BJ (cell line): ENCODE measurements around the gene SUMO4. TPM values are rescaled to one million over a fixed set of nuclear protein-coding genes. Genes with fewer than 3 reads are reported as not detected.

ENCODE experiments used
- CTCF ChIA-PET: fragments of 350-600 bp; formaldehyde crosslinking; extraction: SDS; loops from one replicate; lab custom pipeline; 2021; ENCODE audit warnings: antibody characterized with exemption, inconsistent platforms; lab: Yijun Ruan, JAX
- POLR2A ChIA-PET: fragments of 300-600 bp; sonication (Branson Sonifier 250); formaldehyde crosslinking; extraction: SDS; loops from one replicate; lab custom pipeline; 2021; ENCODE audit warnings: antibody characterized with exemption; lab: Charles Lee
- DNase-seq: peaks from one replicate; pipeline ENCODE4 v3.0.0-alpha.2; 2011; ENCODE audit warnings: low read depth
- H3K27me3 ChIP-seq: 2 replicates; pipeline ENCODE4 v1.6.0; 2011; ENCODE audit warnings: low read length; ENCODE audit not compliant: control insufficient read depth, insufficient read depth
- H3K36me3 ChIP-seq: 2 replicates; pipeline ENCODE4 v1.5.1; 2011; ENCODE audit warnings: low read length; ENCODE audit not compliant: control insufficient read depth, insufficient read depth
- H3K4me3 ChIP-seq: 2 replicates; pipeline ENCODE4 v1.5.1; 2011; ENCODE audit warnings: low read depth, mild to moderate bottlenecking, control low read depth, low read length
- polyA minus RNA-seq: library from RNA; depleted of rRNA, polyadenylated mRNA; stranded (reverse); fragments of >200 nt; gene quantifications from 2 replicates; pipeline ENCODE4 v1.2.3, GENCODE V29; 2011; rRNA and poly(A)+ RNA removed
- polyA plus RNA-seq: library from polyadenylated mRNA; depleted of rRNA; stranded (reverse); fragments of >200 nt; gene quantifications from 2 replicates; pipeline ENCODE4 v1.2.3, GENCODE V29; 2011; rRNA removed
- TF ChIP-seq, protein P1 (sequence below): IDR thresholded peaks from 2 replicates; pipeline ENCODE4 v1.5.1; 2011; ENCODE audit warnings: low read depth, mild to moderate bottlenecking, control low read depth, inconsistent platforms, low read length, moderate library complexity; ENCODE audit not compliant: insufficient read depth

SUMO4 gene
- polyA plus RNA-seq (0.23 TPM in 1 of 2 replicates, not detected in the other), polyA minus RNA-seq (1.1 and 2.7 TPM in 2 replicates)

- POLR2A ChIA-PET: no interaction called here
- Histone ChIP-seq H3K36me3 (peaks cover 7% of the 10 kb centered on the region), H3K4me3 (no peak within 1 kb of the TSS), H3K27me3 (no peaks in the 10 kb centered on the region)
- TF ChIP-seq, protein P1, sequence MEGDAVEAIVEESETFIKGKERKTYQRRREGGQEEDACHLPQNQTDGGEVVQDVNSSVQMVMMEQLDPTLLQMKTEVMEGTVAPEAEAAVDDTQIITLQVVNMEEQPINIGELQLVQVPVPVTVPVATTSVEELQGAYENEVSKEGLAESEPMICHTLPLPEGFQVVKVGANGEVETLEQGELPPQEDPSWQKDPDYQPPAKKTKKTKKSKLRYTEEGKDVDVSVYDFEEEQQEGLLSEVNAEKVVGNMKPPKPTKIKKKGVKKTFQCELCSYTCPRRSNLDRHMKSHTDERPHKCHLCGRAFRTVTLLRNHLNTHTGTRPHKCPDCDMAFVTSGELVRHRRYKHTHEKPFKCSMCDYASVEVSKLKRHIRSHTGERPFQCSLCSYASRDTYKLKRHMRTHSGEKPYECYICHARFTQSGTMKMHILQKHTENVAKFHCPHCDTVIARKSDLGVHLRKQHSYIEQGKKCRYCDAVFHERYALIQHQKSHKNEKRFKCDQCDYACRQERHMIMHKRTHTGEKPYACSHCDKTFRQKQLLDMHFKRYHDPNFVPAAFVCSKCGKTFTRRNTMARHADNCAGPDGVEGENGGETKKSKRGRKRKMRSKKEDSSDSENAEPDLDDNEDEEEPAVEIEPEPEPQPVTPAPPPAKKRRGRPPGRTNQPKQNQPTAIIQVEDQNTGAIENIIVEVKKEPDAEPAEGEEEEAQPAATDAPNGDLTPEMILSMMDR: no peak
- CTCF ChIA-PET: no interaction called here
- DNase-seq: no peak
Observed at GRCh38 chr6:149400050-149400449, at the start of gene SUMO4. Gene SUMO4, plus strand, starts transcription at chr6:149400262. Its CDS starts 130 bp downstream, at chr6:149400392.

- no peak for DNase-seq
- no peaks in the 10 kb centered on the region for H3K27me3 ChIP-seq
- no peak overlapping the region for H3K4me3 ChIP-seq
- ChIA-PET CTCF (no interaction called here), POLR2A (no interaction called here)
- H3K36me3 ChIP-seq: no peaks in the 10 kb centered on the region
- TF ChIP-seq, protein P1: no peak
Observed at GRCh38 chr6:149354009-149354408, 46.1 kb upstream of the SUMO4 start.

DNA sequence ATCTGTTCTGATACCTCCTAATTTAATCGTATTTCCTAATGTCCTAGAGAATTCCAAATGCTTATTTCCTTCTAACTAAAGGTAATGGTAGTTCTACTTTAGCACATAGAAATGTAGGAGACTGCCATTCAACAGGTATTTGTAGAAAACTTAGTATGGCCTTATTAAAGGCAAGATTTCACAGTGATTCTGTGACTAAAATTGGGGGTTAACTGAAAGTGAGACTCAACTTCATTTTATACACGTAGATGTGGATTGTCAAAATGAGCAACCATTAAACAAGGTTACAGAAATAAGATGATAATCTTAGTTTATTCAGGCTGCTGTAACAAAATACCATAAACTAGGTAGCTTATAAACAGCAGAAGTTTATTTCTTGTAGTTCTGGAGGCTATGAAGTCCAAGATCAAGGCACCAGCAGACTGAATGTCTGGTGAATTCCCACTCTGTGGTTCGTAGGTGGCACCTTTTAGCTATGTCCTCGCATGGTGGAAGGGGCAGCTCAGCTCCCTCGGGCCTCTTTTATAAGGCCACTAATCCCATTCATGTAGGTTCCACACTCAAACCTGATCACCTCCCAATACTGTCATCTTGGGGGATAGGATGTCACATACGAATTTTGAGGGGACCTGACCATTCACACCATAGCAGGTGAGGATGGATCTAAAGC, 43.8 kb upstream of the SUMO4 start:
- H3K4me3 ChIP-seq: no peak overlapping the region
- ChIA-PET POLR2A (no interaction called here), CTCF (no interaction called here)
- no peaks in the 10 kb centered on the region for H3K36me3 ChIP-seq
- TF ChIP-seq, protein P1: no peak
- no peak for DNase-seq
- H3K27me3 ChIP-seq: no peaks in the 10 kb centered on the region

GRCh38 chr6:149357726-149358538, 42.1 kb upstream of the SUMO4 start:
- ChIA-PET CTCF (no interaction called here), POLR2A (no interaction called here)
- no peaks in the 10 kb centered on the region for H3K27me3 ChIP-seq
- H3K36me3 ChIP-seq: no peaks in the 10 kb centered on the region
- TF ChIP-seq, protein P1: no peak
- no peak for DNase-seq
- H3K4me3 ChIP-seq: no peak overlapping the region

DNA sequence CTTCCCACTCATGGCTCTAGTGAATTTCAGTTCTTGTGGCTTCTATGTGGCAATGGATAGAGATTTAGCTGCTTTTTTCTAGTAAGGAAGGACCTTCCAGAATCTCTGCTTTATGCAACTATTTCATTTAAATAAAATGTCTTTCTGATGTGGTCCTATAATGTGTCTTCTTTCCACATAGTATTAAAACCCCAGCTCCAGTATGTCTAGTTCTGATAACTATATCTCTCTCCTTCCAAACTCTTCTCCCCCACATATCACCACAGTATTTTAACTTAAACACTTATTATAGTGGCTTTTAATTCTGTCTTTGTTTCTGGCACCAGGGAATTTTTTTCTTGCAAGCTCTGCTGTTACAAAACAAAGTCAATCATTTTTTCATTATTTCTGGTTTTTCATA, 40.6 kb upstream of the SUMO4 start:
- TF ChIP-seq, protein P1: no peak
- DNase-seq: no peak
- Histone ChIP-seq H3K4me3 (no peak overlapping the region), H3K36me3 (no peaks in the 10 kb centered on the region), H3K27me3 (no peaks in the 10 kb centered on the region)
- CTCF ChIA-PET: interaction anchor here (0.7 to 1.1 kb wide), 3 partner anchors 10 to 330 kb away, joined by 3 read pairs; no protein-coding TSS in a partner anchor
- POLR2A ChIA-PET: no interaction called here
